ENCODE results near the gene BEST1. TPM values are rescaled to one million over a fixed set of nuclear protein-coding genes. Genes with fewer than 3 reads are reported as not detected.

The BEST1 gene
- total RNA-seq, 2 experiments from 2014 or later: 0.58 to 1.0 TPM

DNA sequence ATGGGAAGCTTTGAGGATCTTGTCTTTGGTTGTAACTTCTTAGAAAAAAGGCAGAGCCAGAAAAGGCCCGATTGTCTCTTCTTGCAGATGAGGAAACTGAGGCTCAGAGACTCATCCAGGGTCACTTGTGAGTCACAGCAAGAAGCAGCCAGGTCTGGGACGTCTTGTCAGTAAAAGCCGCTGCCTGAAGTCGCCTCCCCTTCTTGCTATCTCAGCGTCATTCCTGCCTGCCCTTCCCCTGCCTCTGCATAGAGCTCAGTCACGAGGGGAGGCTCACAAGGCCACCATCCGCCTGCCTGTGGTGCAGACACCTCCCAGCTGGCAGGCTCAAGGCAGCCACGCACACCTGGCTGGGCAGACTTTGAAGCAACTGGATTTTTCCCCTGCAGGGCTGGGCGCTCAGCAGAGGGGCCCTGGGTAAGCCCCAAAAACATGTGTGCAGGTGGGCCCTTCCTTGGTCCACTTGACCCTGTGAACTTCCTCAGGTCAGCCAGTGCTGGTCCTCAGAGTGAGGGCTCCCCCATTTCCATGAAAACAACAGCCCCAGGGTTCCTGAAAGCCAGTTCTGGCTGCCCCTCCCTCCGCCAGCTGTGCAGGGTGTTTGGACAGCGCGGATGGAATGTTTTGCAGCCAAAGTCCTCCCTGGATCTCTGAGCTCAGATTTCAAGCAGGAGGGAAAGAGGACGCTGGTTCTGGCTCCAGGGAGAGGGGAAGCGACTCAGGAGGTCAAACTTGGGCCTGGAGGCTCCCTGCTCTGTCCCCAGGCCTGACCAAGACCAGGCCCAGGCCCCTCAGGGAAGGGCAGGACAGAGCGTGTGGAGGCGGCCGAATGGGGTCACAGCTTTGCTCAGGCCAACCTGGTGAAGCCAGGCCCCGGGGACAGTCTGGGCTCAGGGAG, 26.7 kb upstream of the BEST1 start:
- no peaks in the 10 kb centered on the region for H3K36me3 Mint-ChIP-seq
- H3K27me3 Mint-ChIP-seq: peaks cover 22% of the 10 kb centered on the region
- no peaks in the 10 kb centered on the region for H3K9me3 Mint-ChIP-seq
- no peaks in the 10 kb centered on the region for H3K4me1 Mint-ChIP-seq
- H3K4me3 Mint-ChIP-seq: no peak overlapping the region
- H3K27ac Mint-ChIP-seq: no peak overlapping the region
- no peak for DNase-seq

DNA sequence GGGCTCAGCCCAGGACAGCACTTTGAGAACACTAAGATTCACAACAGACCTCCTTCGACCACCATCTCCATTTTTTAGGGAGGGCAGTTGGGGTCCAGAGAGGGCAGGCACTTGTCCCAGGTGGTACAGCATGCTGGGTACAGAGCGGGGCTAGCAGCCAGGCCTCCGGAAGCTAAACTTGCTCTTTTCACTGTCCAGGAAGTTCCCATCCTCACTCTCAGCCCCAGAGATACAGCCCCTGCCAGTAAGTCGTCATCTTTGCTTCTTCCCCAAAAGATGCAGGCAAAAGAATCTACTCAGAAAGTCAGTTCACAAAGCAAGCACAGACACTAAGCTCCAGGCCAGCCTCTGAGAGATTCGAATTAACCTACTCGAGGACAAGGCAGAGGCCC, 26.1 kb upstream of the BEST1 start:
- no peaks in the 10 kb centered on the region for H3K4me1 Mint-ChIP-seq
- DNase-seq: no peak
- H3K36me3 Mint-ChIP-seq: no peaks in the 10 kb centered on the region
- H3K9me3 Mint-ChIP-seq: no peaks in the 10 kb centered on the region
- H3K27me3 Mint-ChIP-seq: peaks cover 16% of the 10 kb centered on the region
- H3K27ac Mint-ChIP-seq: no peak overlapping the region
- H3K4me3 Mint-ChIP-seq: no peak overlapping the region

GRCh38 chr11:61925736-61926135, 24.4 kb upstream of the BEST1 start:
- Mint-ChIP-seq H3K4me3 (no peak overlapping the region), H3K36me3 (no peaks in the 10 kb centered on the region), H3K4me1 (no peaks in the 10 kb centered on the region)

GRCh38 chr11:61926235-61926634, 23.9 kb upstream of the BEST1 start:
- Mint-ChIP-seq H3K27ac (no peak overlapping the region), H3K9me3 (no peaks in the 10 kb centered on the region), H3K4me3 (no peak overlapping the region), H3K4me1 (no peaks in the 10 kb centered on the region), H3K36me3 (no peaks in the 10 kb centered on the region), H3K27me3 (peaks cover 6% of the 10 kb centered on the region)
- DNase-seq: no peak

More at GRCh38 chr11:61925736-61926135, 24.4 kb upstream of the BEST1 start:
- Mint-ChIP-seq H3K27me3 (peaks cover 5% of the 10 kb centered on the region), H3K9me3 (no peaks in the 10 kb centered on the region), H3K27ac (no peak overlapping the region)
- DNase-seq: no peak

DNA sequence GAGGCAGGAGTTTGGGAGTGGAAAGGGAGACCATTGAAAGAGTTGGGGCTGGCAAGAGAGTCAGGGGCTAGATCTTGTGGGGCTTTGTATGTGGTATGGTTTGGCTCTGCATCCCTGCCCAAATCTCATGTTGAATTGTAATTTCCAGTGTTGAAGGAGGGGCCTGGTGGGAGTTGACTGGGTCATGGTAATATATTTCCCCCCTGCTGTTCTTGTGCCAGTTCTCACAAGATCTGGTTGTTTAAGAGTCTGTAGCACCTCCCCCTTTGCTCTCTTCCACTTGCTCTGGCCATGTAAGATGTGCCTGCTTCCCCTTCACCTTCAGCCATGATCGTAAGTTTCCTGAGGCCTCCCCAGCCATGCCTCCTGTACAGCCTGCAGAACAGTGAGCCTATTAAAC, 22.6 kb upstream of the BEST1 start:
- Mint-ChIP-seq H3K4me1 (no peaks in the 10 kb centered on the region), H3K27ac (no peak overlapping the region), H3K9me3 (no peaks in the 10 kb centered on the region), H3K36me3 (no peaks in the 10 kb centered on the region), H3K27me3 (peaks cover 3% of the 10 kb centered on the region), H3K4me3 (no peak overlapping the region)
- no peak for DNase-seq

DNA sequence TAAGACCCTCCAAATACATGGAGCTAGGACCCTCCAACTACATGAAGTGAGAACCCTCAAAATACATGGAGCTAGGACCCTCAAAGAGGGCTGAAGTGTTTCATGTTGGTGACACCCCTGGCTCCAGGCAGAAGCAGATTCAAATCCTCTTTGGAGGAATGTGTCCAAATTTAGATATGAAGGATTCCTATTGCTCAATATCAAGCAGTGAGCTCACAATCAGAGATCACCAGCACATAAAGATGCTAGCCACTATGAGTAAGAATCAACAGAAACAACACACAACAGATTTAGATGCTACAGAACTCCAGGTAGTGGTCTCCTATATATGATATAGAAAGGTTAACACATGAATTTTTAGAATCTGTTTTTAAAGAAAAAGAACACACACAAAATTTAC, 21.5 kb upstream of the BEST1 start:
- H3K9me3 Mint-ChIP-seq: peaks cover 2% of the 10 kb centered on the region
- H3K27ac Mint-ChIP-seq: no peak overlapping the region

GRCh38 chr11:61930933-61931332, 19.2 kb upstream of the BEST1 start:
- peaks cover under 1% of the 10 kb centered on the region for H3K36me3 Mint-ChIP-seq
- H3K4me3 Mint-ChIP-seq: no peak overlapping the region
- DNase-seq: no peak
- H3K4me1 Mint-ChIP-seq: no peaks in the 10 kb centered on the region
- H3K27me3 Mint-ChIP-seq: peaks cover 14% of the 10 kb centered on the region
- no peak overlapping the region for H3K27ac Mint-ChIP-seq
- peaks cover 4% of the 10 kb centered on the region for H3K9me3 Mint-ChIP-seq

More for the DNA sequence above, 21.5 kb upstream of the BEST1 start:
- Mint-ChIP-seq H3K27me3 (peaks cover 10% of the 10 kb centered on the region), H3K36me3 (no peaks in the 10 kb centered on the region), H3K4me1 (no peaks in the 10 kb centered on the region), H3K4me3 (no peak overlapping the region)
- DNase-seq: no peak

GRCh38 chr11:61935861-61936260, 14.3 kb upstream of the BEST1 start:
- DNase-seq: no peak
- H3K27me3 Mint-ChIP-seq: peaks cover 21% of the 10 kb centered on the region
- no peaks in the 10 kb centered on the region for H3K4me1 Mint-ChIP-seq
- H3K9me3 Mint-ChIP-seq: peaks cover 11% of the 10 kb centered on the region
- no peak overlapping the region for H3K27ac Mint-ChIP-seq
- H3K36me3 Mint-ChIP-seq: peaks cover 3% of the 10 kb centered on the region
- H3K4me3 Mint-ChIP-seq: no peak overlapping the region

DNA sequence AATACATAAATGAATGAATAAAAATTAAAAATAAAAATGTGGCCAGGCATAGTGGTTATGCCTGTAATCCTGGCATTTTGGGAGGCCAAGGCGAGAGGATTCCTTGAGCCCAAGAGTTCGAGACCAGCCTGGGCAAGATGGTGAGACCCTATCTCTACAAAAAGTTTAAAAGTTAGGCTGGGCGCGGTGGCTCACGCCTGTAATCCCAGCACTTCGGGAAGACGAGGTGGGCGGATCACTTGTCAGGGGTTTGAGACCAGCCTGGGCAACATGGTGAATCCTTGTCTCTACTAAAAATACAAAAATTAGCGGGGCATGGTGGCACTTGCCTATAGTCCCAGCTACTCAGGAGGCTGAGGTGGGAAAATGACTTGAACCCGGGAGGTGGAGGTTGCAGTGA, 9.7 kb upstream of the BEST1 start:
- Mint-ChIP-seq H3K9me3 (peaks cover 9% of the 10 kb centered on the region), H3K27ac (no peak overlapping the region), H3K27me3 (peaks cover 8% of the 10 kb centered on the region), H3K4me3 (no peak overlapping the region), H3K4me1 (no peaks in the 10 kb centered on the region), H3K36me3 (peaks cover 3% of the 10 kb centered on the region)
- no peak for DNase-seq

DNA sequence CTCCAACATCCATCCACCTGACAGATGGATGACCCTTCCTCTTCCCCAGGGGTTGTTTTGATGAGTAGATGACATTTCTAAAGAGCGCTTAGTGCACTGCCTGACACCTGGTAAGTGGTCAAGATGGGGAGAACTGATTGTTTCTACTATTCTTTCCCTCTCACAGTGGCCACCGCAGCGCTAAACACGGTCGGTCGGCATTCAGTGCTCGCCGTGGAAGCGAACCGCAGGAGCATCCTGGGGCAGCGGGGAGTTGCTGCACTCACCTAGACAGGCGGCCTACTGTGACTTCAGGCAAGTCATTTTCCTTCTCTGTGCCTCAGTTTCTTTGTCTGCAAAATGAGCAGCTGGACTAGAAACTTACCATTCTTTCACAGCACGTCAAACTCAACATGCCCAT, 5.0 kb upstream of the BEST1 start:
- Mint-ChIP-seq H3K4me3 (no peak overlapping the region), H3K4me1 (peaks cover 4% of the 10 kb centered on the region), H3K27ac (no peak overlapping the region), H3K9me3 (no peaks in the 10 kb centered on the region), H3K36me3 (no peaks in the 10 kb centered on the region), H3K27me3 (no peaks in the 10 kb centered on the region)
- DNase-seq: no peak

DNA sequence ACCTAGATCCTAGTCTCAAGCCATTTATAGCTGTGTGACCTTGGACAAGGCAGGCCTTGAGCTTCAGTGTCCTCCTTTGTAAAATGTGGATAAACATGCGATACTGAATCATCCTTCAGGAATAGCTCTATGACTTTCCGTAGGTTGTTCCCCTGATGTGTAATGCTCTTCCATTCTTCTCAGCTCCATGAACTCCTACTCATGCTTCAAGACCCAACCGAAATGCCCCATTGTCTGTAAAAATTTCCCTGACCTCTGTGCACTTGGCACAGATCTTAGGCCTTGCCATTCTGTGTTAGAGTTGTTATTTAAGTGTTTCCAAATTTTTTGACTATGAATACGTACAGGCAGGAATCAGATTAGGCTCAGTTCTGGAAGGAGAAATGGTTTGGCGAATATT, 3.3 kb upstream of the BEST1 start:
- H3K27me3 Mint-ChIP-seq: no peaks in the 10 kb centered on the region
- no peak overlapping the region for H3K27ac Mint-ChIP-seq
- H3K36me3 Mint-ChIP-seq: no peaks in the 10 kb centered on the region
- no peak for DNase-seq
- peaks cover 4% of the 10 kb centered on the region for H3K4me1 Mint-ChIP-seq
- no peaks in the 10 kb centered on the region for H3K9me3 Mint-ChIP-seq
- H3K4me3 Mint-ChIP-seq: no peak overlapping the region

DNA sequence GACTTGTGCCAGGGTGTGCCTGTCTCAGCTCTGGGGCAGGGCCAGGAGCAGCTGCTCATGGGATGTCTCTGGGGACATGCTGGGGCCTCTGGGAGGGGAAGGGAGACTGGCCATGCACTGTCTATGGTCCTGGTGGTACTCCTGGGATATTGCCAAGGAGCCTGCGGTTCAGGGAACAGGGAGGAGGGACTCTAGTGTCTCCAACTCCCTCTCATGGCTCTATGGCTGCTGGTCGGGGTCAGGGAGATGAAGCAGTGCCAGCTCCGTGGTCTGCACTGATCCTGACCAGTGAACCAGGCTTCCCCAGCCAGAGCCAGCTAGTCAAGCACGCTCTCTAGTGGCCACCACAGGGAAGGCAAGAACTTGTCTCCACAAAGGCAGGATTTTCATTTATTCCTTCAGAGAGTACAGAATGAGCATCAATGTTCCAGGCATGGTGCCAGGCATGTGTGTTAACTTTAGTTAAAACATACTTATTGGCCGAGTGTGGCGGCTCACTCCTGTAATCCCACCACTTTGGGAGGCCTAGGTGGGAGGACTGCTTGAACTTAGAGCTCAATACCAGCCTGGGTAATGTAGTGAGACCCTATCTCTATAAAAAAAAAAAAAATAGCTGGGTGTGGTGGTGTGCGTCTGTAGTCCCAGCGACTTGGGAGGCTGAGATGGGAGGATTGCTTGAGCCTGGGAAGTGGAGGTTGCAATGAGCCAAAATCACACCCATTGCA, 2.5 kb upstream of the BEST1 start:
- H3K27me3 Mint-ChIP-seq: no peaks in the 10 kb centered on the region
- no peak overlapping the region for H3K4me3 Mint-ChIP-seq
- H3K36me3 Mint-ChIP-seq: no peaks in the 10 kb centered on the region
- peaks cover 4% of the 10 kb centered on the region for H3K4me1 Mint-ChIP-seq
- H3K9me3 Mint-ChIP-seq: no peaks in the 10 kb centered on the region
- no peak overlapping the region for H3K27ac Mint-ChIP-seq
- peak; percentile 64 for DNase-seq

GRCh38 chr11:61948505-61948904, 1.6 kb upstream of the BEST1 start:
- Mint-ChIP-seq H3K27ac (no peak overlapping the region), H3K4me1 (peaks cover 4% of the 10 kb centered on the region), H3K4me3 (no peak overlapping the region), H3K27me3 (no peaks in the 10 kb centered on the region), H3K36me3 (no peaks in the 10 kb centered on the region), H3K9me3 (no peaks in the 10 kb centered on the region)
- DNase-seq: no peak

- H3K4me1 Mint-ChIP-seq: peaks cover 4% of the 10 kb centered on the region
- H3K27ac Mint-ChIP-seq: peak overlapping the region; percentile 67
Observed at GRCh38 chr11:61949169-61950034, 749 bp upstream of the BEST1 start.

More at GRCh38 chr11:61949169-61950034, 749 bp upstream of the BEST1 start:
- Mint-ChIP-seq H3K9me3 (no peaks in the 10 kb centered on the region), H3K36me3 (no peaks in the 10 kb centered on the region), H3K4me3 (no peak overlapping the region), H3K27me3 (peaks cover 9% of the 10 kb centered on the region)
- DNase-seq: peak; percentile 37
